HG02938 (cell line): ENCODE measurements around the gene TMEM9B.

ENCODE experiments used
- ATAC-seq: cut with Tn5 transposase; IDR thresholded peaks from one replicate; pipeline ENCODE4 v1.9.1; 2021; ENCODE audit warnings: mild to moderate bottlenecking, moderate library complexity; ENCODE audit not compliant: unreplicated experiment

Gene TMEM9B

DNA sequence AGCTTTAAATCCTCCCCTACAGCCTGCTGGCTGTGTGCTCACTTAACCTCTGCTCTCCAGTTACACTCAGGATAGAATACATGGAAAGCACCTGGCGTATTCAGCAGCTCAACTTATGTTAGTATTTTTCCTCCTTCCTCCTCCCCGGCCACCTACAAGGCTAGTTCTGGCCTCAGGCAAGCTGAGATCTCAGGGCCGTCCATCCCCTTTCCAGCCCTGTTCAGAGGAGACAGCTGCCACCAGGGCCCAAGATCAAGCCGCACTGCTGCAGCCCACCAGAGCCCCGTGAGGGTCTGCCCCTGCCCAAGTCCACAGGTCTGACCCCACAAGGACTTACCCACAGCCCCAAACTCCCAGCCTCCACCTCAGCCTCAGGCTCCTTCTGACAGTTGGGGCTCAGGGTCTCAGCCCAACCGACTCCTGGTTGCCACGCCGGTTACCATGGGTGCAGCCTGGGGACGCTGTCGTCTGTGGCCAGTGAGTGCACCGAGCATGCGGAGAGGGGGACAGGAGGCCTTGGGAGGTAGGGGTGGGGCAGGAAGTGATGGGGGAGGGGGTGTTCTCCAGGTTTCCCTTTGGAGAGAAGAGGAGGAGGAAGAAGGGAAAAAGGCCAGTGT lies 31.6 kb downstream of the TMEM9B start, which contains the start of gene C11orf16:
TSS of gene C11orf16 (minus strand) at position 384 of the 617 bp plus-strand sequence. CDS start 639 bp downstream, outside the sequence.
- no peak for ATAC-seq

DNA sequence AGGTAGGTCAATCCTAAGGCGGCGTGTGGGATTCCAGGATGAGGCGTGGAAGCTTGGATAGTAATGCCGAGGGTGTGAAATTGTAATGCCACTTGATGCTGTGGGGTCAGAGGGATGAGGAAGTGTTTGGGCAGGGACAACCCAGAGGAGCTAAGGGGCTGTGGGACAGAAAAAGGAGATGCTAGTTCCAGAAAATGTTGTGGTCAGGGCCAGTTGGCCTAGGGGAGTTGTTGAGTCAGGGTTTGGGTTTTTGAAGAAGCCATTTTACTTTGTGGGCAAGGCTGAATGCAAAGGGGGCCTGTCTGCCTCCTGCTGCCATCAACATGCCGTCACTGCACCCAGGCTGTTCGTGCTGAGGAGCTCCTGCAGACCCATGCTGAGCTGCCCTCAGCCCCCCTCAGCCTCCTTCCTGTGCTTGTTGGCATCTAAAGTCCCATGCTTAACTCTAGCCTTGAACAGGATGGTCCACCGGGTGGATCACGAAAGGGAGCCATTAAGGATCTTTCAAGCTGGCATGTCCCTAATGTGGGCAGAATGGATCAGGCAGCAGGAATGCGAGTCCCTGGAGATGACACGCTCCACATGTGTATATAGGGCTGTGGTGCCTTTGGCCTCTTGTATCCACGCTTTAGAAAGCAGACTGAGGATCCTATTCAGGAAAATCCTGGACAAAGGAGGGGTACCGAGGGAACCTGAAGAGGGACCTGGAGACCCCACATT lies 33.6 kb downstream of the TMEM9B start:
- no peak for ATAC-seq

DNA sequence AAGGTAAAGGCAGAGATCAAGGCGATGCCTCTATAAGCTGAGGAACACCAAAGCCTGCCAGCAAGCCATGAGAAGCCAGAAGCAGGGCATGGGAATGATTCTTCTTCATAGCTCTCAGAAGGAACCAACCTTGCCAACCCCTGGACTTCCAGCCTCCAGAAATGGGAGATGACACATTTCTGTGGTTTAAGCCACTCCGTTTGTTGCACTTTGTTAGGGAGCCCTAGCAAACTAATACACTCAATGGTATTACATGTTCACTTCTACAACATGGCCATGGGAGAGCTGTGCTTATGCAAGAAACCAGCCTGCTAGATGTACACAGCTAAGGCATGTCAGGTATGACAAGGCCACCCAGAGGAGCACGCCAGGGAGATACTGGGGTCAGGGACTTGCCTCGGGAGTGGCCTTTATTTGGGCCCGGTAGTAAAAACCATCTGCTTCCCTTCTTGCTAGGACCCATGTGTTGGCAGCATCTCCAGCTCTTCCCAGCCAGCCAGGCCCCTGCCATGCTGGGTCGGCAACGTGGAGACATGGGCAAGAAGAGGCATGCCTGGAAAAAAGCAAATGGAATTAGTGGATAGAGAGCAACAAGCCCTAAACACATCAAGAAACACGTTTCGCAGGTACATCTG lies 35.1 kb downstream of the TMEM9B start:
- no peak for ATAC-seq

DNA sequence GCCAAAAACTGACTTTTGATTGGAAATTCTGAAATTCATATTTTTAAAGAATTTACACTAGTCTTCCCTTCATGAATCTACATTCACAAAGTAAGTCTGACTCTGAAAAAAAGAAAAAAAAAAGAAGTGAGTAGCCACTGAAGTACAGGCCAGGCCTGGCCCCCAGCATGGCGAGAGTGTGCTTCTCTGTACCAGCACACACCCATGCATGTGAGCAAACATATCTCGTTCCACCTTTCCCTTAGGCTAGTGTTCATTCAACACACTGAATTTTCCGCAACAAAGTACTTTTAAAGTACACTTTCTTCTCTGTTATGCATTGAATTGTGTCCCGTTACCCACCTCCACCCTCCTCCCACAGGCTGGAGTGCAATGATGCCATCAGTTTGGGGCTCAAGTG lies 36.0 kb downstream of the TMEM9B start:
- ATAC-seq, result no peak

DNA sequence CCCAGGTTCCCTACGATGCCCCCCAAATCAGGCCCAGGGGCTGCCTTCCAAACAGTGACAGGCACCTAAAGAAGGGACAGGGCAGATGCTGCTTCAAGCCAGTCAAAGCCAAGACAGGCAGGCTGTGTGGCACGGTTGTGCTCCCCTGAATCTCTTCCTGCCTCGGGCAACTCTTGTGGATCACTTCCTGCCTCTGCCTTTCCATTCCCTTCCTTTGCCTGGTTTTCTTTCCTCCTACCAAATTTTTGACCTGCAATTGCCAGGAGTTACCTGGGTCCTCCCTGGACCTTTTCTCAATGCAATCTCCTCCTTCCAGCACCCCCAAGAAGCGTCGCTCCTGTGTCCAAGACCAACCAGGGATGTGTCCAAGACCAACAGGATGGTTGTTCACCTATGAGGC lies 37.0 kb downstream of the TMEM9B start:
- no peak for ATAC-seq

DNA sequence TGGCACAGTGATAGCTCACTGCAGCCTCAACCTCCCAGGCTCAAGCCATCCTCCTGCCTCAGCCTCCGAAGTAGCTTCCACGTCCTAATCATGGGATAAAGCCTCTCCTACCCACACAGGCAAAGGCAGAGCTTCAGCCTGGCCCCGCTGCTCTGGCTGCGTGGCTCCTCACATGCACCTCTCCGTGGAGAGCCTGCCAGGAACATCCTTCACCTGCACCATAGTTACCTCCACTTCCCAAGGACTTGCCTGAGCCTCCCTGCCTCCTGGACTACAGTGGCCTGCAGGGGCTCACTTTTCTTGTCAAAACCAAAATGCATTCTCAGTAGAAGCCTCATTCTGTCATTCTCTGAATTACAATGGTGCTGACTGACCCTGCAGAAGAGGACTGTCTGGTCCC lies 38.0 kb downstream of the TMEM9B start:
- ATAC-seq, result no peak

DNA sequence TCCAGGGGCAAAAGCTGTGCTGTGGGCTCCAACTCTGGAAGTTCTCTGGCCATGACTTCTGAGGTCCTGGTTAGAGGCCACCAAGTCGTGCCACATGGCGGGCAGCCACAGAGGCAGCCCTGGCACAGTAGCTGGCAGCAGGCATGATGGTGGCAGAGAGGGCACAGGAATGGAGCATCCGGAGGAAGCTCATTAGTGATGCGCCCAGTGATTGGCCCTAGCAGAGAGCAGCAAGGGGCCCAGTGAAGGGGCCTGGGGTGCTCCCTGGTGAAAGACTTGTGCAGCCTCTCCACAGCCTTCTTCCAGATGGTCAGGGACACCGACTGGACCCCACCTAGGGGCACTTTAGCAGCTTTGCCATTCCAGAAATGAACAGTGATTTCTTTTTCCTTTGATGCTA lies 38.5 kb downstream of the TMEM9B start:
- no peak for ATAC-seq

DNA sequence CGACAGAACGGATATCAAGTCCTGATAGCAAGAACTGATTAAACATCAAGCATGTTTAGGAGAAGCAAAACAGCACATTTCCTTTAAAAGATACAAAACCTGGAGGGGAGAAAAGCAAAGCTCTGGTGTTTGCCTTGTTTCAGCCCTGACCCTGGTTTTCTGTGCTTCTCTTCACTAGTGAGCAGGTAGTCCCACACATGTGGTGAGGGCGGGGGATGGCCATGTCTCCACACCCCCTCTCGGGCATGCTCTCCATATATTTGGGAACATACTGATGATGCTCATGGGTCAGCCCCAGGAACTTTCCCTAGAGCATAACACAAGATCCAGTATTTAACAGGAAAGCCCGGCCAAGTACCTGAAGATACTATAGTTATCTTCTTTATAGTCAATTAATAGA lies 41.6 kb downstream of the TMEM9B start:
- no peak for ATAC-seq

DNA sequence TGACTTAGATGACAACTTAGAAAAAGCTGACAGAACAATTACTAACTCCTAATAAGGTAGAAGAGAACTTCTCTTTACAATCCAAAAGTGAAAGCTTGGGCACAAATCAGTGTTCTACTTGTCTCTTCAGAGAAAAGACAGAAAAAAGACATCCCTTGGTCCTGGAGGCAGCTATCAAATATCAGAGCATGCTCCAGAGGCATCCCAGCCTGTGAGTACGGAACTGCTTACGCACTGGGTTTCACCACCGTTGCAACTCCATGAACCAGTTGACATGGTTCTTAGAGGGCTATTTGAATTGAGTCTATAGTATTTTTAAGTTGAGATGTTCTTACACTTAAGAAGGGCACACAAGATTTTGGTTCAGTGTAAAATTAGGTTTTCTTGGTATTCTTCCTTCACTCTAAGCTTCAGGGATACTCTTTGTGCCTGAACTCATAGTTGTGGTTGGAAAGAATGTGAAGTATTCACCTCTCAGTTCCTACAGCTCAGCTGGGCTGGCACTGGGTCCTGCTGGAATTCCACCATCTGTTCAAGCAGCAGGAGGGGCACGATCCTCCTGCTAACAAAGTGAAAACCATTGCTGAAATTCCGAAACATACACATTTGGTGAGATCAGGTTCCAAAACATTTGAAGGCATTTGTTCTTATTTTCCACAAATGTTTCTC lies 47.0 kb downstream of the TMEM9B start:
- ATAC-seq, result no peak

DNA sequence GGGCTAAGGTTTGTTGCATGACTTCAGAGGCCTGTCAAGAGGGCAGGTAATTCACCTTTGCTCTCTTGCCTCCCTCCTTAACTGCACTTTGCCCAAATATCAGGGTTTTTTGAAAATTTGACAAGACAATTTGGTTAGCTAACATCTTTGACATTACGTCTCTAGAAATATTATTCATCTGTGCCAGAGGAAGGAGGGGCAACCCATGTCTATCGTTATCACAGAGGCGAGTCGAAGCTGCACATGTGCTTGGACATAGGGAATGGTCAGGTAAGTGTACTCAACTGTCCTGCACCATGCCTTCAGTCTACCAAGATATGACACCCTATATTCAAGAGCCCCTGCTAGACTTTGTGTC lies 49.6 kb downstream of the TMEM9B start:
- no peak for ATAC-seq

DNA sequence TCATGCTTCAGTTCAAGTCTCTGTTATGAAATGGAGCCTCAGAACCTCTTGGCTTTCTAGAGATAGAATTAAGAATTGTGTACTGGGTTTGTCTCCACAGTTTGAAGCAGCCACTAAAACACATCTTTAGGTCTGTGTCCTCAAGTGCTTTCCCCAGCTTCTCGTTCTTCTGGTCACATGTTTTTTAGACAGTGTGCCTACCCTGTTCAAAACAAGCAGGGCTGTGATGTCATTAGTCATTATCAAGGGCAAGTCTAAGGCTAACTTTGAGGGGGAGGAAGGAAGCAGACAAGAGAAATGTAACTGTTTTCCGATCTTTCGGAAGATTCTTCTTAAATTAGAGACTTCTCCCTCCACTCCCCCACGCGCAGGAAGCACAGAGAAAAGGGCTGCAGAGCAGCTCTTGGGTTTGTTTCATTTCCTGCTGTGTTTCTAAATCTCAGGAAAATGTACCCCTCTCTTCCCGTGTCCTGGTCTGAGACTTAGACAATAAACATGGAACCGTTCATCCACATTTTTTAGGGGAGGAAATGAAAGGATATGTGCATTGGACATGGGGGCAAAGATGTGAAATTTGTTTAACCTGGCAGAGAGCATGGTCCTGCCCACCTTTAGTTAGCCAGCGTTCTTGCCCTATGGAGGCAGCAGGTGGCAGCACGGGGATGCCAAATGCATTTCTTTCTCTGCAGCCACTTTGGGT lies 50.1 kb downstream of the TMEM9B start:
- no peak for ATAC-seq

DNA sequence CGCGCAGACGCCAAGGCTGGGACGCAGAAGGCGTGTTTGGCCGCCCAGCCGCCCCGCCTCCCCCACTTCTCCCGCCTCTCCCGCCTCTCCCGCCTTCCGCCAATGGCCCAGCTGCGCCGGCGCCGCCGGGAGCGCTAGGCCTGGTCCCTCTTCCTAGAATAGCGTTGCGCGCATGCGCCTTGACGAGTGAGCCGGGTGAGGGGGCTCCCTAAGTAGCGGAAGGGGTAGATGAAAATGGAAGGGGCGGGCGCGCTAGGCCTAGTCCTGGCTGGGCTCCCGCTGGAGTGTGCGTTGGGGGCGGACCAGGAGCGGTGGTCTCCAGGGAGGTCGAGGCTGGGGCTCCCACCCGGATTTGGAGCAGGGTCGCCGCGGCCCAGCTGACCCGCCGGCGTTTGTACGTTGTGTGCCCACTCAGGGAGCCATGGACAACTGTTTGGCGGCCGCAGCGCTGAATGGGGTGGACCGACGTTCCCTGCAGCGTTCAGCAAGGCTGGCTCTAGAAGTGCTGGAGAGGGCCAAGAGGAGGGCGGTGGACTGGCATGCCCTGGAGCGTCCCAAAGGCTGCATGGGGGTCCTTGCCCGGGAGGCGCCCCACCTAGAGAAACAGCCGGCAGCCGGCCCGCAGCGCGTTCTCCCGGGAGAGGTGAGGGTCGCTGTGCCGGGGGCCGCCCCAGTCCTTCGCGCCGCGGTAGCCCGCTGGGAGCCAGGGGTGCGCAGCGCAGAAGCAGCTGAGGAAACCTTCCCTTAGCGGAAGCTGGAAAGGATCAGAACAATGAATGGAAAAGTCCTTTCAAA lies 53.0 kb downstream of the TMEM9B start, which contains the start of gene AKIP1:
TSS of gene AKIP1 (plus strand) at position 161 of the 795 bp plus-strand sequence. CDS start at position 422, 261 bp downstream.
- ATAC-seq, result peak; percentile 74

DNA sequence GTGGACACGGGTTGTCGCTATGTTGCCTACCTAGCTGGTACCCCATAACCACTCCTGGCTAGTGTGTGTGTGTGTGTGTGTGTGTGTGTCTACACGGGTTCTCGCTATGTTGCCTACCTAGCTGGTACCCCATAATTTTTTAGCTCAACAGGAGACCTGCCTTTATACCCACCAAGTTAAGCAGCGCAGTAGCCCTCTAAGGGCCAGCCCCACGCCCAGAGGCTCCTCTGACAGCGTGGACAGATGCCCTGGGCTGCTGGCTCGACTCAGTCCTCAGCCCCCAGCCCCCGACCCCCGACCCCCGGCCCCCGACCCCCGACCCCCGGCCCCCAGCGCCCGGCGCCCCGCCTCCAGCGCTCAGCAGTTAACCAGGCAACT lies 53.6 kb downstream of the TMEM9B start:
- peak; percentile 7 for ATAC-seq

DNA sequence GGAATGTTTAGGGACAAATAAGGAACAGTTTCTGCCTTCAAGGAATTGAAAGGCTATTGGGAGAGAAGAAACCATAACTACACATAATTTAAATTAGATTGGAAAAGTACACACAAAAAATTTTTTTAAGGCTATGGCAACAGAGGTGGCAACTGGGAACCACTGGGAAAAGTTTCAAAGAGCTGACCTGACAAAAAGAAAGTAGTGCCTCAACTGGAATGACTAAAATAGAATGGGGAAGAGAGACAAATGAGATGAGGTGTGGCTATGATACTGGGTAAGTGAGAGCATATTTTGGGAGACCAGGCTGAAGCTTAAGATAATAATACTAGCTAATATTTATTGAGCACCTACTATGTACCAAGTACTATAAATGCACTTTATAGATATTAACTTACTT lies 56.1 kb downstream of the TMEM9B start:
- ATAC-seq, result no peak

DNA sequence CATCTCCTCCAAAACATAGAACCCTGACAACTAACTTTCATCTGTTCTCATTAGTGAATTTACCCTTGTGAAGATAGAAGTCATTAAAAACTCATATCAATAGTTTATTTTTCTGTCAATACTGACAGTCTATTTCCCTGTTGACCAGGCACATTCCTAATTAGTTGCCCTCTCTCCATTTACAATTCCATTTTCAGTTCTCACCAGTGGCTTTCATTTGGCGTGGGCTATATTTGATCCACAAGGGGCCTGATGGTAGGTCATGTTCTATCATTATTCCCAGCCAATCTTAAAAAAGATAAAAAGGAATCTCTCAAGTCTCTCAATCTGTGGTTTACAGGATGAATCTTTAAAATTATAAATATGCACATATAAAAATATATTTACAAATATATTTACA lies 57.1 kb downstream of the TMEM9B start:
- no peak for ATAC-seq

DNA sequence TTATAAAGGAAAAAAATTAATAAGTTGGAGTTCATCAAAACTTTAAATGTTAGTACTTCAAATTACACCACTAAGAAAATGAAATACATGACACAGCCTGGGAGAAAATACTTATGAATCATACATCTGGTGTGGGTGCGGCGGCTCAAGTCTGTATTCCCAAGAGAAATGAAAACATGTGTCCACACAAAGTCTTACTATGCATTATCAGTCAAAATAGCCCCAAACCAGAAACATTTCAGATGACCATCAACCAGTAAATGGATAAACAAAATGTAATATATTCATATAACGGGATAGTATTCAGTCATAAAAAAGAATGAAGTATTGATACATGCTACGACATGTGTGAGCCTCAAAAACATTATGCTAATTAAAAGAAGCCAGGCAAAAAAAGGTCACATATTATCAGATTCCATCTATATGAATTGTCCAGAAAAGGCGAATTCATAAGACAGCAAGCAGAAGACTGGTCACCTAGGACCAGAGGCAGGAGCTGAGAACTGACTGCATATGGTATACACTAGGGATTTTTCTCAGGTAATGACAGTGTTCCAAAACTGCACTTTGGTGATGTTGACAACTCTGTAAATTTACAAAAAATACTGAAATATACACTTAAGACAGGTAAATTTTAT lies 58.6 kb downstream of the TMEM9B start:
- ATAC-seq, result no peak

DNA sequence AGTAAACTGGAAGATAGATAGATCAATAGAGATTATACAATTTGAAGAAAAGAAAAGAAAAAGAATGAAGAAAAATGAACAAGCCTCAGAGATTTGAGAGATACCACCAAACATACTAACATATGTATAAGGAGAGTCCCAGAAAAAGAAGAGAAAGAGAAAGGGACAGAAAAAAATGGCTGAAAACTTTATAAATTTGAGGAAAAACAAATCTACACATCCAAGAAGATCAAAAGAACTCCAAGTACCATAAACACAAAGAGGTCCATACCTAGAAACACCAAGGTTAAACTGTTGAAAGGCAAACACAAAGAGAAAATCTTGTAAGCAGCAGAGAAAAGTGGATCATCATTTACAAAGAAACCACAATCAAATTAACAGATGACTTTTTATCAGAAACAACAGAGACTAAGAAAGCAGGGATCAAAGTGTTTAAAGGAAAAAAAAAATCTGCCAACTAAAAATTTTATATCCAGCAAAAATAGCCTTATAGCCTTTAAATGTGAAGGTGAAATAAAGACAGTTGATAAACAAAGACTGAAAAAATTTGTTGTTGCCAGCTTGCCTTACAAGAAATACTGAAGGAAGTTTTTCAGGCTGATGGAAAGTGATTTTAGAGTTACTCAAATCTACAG lies 65.0 kb downstream of the TMEM9B start:
- ATAC-seq, result no peak
